ENCODE results near the gene RTN1. TPM values are rescaled to one million over a fixed set of nuclear protein-coding genes. Genes with fewer than 3 reads are reported as not detected.
A peak's percentile ranks its signal among the peaks of the same experiment; 100 is the strongest.

The RTN1 gene
- total RNA-seq, 1 experiment from 2014 or later, result 15.9 TPM

DNA sequence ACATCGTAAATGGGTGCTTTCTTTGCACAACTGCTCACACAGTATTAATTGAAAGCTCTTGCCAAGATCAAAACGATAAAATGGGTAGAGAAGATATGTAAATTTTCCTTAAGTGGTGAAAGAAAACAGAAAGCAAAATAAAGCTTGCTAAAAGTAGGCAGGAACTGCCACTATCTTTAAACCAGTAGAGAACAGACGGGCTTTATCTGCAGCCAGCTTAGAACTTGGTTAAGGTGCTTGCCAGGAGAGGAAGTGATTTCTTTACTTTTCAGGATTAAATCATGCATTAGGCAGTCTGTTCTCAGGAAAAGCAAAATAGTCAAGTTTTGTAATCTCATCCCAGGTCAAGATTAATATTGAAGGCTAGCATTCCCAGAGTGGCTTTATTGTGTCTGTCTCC, 237.1 kb downstream of the RTN1 start:
- DNase-seq (ENCODE audit: low read depth), result no peak

DNA sequence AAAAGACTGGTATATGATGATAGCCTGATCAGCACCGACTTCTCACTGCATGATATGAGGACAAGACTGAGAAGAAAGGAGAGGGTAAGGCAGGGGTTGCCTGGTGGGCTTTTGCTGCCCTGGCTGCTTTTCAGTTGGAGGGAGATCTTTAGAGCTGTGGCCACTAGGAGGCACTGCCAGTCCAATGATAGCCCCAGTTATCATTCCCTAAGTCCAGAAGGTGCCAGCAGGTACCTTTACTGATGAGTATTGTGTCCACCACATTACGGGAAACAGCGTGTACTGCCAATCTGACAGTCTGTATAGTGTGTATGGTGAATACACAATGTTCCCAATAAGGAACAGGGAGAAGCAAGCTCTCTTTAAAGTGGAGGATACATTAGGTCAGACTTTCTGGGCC, 238.2 kb downstream of the RTN1 start:
- DNase-seq (ENCODE audit: low read depth), result peak; percentile 38

DNA sequence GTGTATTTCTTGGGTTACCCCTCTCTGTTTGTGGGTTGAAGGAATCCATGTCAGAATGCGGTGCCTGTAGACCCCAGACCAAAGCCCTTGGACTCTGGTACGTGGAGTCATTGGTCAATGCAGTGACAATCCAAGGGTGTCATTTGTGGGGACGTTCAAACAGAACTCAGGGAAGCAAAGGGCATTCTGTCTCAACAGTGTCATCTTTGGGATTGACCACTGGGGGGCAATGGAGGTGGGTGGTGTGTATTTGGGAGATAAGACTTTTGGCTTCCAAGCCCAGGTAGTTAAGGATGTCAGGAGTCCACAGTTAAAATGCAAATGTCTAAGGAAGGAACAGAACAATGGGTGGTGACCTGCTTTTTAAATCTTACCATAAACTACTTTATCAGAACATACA, 239.3 kb downstream of the RTN1 start:
- DNase-seq (ENCODE audit: low read depth), result peak; percentile 25

- DNase-seq (ENCODE audit: low read depth), result no peak
These were observed 240.2 kb downstream of the RTN1 start for GRCh38 chr14:59630288-59630963.

GRCh38 chr14:59629444-59630287, 240.9 kb downstream of the RTN1 start:
- DNase-seq (ENCODE audit: low read depth), result no peak

GRCh38 chr14:59627011-59627520, 243.5 kb downstream of the RTN1 start:
- no peak for DNase-seq (ENCODE audit: low read depth)

DNA sequence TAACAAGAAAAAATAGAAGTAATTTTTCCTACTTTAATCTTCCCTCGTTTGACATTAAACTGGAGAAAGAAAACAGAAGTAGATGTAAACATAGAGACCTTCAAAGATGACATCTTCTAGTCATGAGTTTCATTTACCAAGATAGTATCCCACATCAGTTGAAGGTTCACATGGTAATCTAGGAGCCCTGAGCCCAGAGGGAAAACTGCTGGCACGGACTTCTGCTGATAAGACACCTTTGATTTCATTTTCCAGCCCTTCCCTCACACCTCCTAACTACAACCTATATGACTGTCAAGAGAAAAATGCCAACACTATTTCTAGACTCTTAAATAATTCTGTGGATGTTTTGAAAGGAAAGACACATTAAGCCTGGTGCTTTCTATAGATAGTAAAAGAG, 247.9 kb downstream of the RTN1 start:
- DNase-seq (ENCODE audit: low read depth), result no peak

GRCh38 chr14:59619061-59619460, 251.5 kb downstream of the RTN1 start:
- DNase-seq (ENCODE audit: low read depth), result no peak

DNA sequence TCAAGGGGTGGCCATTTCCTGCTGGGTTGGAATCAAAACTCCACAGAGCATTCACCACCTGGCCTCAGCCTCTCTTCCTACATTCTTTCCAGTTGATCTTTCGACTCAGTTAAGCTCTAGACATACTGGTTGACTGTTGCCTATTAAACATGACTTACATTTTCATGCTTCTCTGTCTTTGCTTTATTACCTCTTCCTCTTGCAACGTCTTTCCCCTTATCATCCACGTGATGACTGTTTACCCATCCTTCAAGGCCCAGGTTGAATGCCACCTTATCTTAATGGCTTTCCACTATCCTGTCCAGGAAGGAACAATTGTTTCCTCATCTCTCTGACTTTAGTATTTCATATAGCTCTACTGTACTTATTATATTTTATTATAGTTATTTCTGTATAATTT, 269.5 kb downstream of the RTN1 start:
- no peak for DNase-seq (ENCODE audit: low read depth)

GRCh38 chr14:59600211-59600945, 270.2 kb downstream of the RTN1 start:
- DNase-seq (ENCODE audit: low read depth), result no peak

GRCh38 chr14:59595071-59595470, 275.5 kb downstream of the RTN1 start:
- DNase-seq (ENCODE audit: low read depth), result no peak

GRCh38 chr14:59591641-59592370, 278.8 kb downstream of the RTN1 start:
- no peak for DNase-seq (ENCODE audit: low read depth)

GRCh38 chr14:59588101-59588500, 282.5 kb downstream of the RTN1 start:
- no peak for DNase-seq (ENCODE audit: low read depth)

GRCh38 chr14:59585891-59586554, 284.6 kb downstream of the RTN1 start:
- DNase-seq (ENCODE audit: low read depth), result peak; percentile 86

- DNase-seq (ENCODE audit: low read depth), result peak; percentile 34
These were observed 286.8 kb downstream of the RTN1 start for GRCh38 chr14:59583755-59584154.

DNA sequence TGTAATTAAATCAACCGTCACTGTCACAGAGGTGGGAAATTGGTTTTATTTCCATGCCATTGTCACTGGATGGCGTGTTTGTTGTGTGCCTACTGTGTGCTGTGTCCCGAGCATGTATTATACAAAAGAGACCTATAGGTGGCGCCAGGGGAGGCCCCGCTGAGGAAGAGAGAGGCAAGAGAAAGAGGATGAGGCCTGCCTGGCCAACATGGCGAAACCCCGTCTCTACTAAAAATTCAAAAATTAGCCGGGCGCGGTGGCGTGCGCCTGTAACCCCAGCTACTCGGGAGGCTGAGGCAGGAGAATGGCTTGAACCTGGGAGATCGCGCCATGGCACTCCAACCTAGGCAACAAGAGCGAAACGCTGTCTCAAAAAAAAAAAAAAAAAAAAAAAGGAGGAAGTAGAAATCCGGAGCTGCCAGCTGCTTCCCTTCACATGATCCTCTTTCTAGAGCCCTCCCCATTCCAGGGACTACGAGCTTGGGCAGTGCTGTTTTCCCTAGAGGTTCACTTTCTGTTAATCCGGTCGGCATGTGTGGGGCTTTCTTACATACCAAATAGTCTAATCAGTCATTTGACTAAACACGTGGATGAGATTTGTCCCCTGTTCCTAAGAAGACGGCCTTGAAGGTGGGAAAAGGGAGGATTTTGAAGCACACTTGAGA, 287.6 kb downstream of the RTN1 start:
- no peak for DNase-seq (ENCODE audit: low read depth)

- DNase-seq (ENCODE audit: low read depth), result peak; percentile 20
These were observed 288.4 kb downstream of the RTN1 start for GRCh38 chr14:59582161-59582560.

GRCh38 chr14:59580911-59581310, 289.7 kb downstream of the RTN1 start:
- DNase-seq (ENCODE audit: low read depth), result no peak

GRCh38 chr14:59576332-59577294, 294.0 kb downstream of the RTN1 start, which contains the start of gene CCDC175:
Gene CCDC175, minus strand, starts transcription at chr14:59576812. Its CDS starts 37 bp downstream, at chr14:59576775.
- peak; percentile 57 for DNase-seq (ENCODE audit: low read depth)
